ENCODE results near the gene SLC27A6.
"Not testable (repeated sequence)": the region's sequence is repeated elsewhere in the genome, so short reads cannot be mapped to it uniquely, and the experiment has no call there.

The SLC27A6 gene

GRCh38 chr5:128949847-128950546 is 15.3 kb upstream of the SLC27A6 start:
- no peak for DNase-seq (ENCODE audit: low read depth, low spot score)
- ChIA-PET CTCF (no interaction called here), POLR2A (no interaction called here)
- H3K4me3 ChIP-seq (ENCODE audit: low read depth, low read length): no peak overlapping the region
- TF ChIP-seq, protein P1, sequence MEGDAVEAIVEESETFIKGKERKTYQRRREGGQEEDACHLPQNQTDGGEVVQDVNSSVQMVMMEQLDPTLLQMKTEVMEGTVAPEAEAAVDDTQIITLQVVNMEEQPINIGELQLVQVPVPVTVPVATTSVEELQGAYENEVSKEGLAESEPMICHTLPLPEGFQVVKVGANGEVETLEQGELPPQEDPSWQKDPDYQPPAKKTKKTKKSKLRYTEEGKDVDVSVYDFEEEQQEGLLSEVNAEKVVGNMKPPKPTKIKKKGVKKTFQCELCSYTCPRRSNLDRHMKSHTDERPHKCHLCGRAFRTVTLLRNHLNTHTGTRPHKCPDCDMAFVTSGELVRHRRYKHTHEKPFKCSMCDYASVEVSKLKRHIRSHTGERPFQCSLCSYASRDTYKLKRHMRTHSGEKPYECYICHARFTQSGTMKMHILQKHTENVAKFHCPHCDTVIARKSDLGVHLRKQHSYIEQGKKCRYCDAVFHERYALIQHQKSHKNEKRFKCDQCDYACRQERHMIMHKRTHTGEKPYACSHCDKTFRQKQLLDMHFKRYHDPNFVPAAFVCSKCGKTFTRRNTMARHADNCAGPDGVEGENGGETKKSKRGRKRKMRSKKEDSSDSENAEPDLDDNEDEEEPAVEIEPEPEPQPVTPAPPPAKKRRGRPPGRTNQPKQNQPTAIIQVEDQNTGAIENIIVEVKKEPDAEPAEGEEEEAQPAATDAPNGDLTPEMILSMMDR (IDR thresholded peaks at IDR 0.05; ENCODE audit: insufficient read depth, low read length, missing control alignments): no peak

- POLR2A ChIA-PET; CTCF ChIA-PET; DNase-seq (ENCODE audit: low read depth, low spot score); H3K4me3 ChIP-seq (ENCODE audit: low read depth, low read length): not testable (repeated sequence)
Measured at GRCh38 chr5:128951301-128951700, 14.0 kb upstream of the SLC27A6 start.

DNA sequence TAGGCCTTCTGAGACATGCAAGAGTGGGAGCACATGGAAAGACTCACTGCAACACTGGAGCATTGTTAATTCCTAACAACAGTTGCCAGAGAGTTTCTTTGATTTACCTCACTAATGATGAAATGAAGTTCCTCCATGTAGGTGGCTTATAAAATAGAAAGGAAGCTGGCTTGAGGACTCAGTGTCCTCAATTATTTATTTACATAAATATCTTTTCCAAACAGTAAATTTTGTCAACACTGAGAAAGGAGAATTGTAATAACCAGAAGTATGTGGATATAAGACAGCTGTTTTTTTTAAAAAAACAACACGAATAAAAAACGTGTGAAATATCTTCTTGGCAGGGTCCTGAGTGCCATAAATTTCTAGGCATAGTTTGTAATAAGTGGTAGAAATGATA is 9.1 kb upstream of the SLC27A6 start:
- no peak overlapping the region for H3K4me3 ChIP-seq (ENCODE audit: low read depth, low read length)
- TF ChIP-seq, protein P1 (IDR thresholded peaks at IDR 0.05; ENCODE audit: insufficient read depth, low read length, missing control alignments): no peak
- no peak for DNase-seq (ENCODE audit: low read depth, low spot score)
- CTCF ChIA-PET: no interaction called here
- POLR2A ChIA-PET: no interaction called here

- no peak for DNase-seq (ENCODE audit: low read depth, low spot score)
Measured at GRCh38 chr5:128962211-128962610, 3.1 kb upstream of the SLC27A6 start.

GRCh38 chr5:128965638-128966302 is 482 bp downstream of the SLC27A6 start:
- TF ChIP-seq, protein P1 (IDR thresholded peaks at IDR 0.05; ENCODE audit: insufficient read depth, low read length, missing control alignments): no peak
- ChIA-PET POLR2A (no interaction called here), CTCF (no interaction called here)
- H3K4me3 ChIP-seq (ENCODE audit: low read depth, low read length): no peak overlapping the region
- no peak for DNase-seq (ENCODE audit: low read depth, low spot score)

More at GRCh38 chr5:128962211-128962610, 3.1 kb upstream of the SLC27A6 start:
- TF ChIP-seq, protein P1 (IDR thresholded peaks at IDR 0.05; ENCODE audit: insufficient read depth, low read length, missing control alignments): no peak
- CTCF ChIA-PET: no interaction called here
- H3K4me3 ChIP-seq (ENCODE audit: low read depth, low read length): no peak overlapping the region
- POLR2A ChIA-PET: no interaction called here

DNA sequence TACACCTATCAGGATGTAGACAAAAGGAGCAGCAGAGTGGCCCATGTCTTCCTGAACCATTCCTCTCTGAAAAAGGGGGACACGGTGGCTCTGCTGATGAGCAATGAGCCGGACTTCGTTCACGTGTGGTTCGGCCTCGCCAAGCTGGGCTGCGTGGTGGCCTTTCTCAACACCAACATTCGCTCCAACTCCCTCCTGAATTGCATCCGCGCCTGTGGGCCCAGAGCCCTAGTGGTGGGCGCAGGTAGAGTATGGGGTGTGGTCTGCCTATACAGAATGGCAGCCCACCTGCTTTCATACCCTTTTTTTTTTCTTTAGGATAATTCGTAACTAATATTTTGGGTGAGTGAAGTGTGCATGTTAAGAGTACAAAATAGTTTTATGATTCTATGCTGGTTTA is 1.1 kb downstream of the SLC27A6 start:
- CTCF ChIA-PET: no interaction called here
- POLR2A ChIA-PET: no interaction called here
- no peak for DNase-seq (ENCODE audit: low read depth, low spot score)
- H3K4me3 ChIP-seq (ENCODE audit: low read depth, low read length): no peak overlapping the region
- TF ChIP-seq, protein P1 (IDR thresholded peaks at IDR 0.05; ENCODE audit: insufficient read depth, low read length, missing control alignments): no peak

DNA sequence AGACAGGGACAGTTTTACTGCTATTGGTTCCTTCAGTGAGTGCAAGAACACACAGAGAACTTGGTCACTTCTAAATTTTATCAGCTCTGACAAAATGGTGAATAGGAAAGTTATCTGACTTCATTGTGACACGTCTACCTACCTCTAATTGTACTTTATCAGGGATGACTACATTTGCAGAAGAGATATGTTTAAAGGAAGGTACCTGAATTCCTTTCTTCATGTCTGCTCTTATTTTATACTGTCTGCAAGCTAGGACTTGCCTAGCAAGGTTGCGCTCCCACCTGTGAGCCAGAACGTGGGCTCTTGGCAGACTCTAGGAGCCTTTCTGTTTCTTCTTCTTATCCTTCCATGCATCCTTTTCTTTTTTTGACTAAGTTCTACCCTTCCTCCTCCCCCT is 1.6 kb downstream of the SLC27A6 start:
- POLR2A ChIA-PET: no interaction called here
- DNase-seq (ENCODE audit: low read depth, low spot score): no peak
- no peak overlapping the region for H3K4me3 ChIP-seq (ENCODE audit: low read depth, low read length)
- CTCF ChIA-PET: no interaction called here
- TF ChIP-seq, protein P1 (IDR thresholded peaks at IDR 0.05; ENCODE audit: insufficient read depth, low read length, missing control alignments): no peak

Measured in AG04449 (cell line).